HEK293 (cell line): ENCODE data around the gene PCAT6.

ENCODE experiments used
- CTCF ChIA-PET: fragments of 350-600 bp; formaldehyde crosslinking; extraction: SDS; loops from one replicate; lab custom pipeline; 2021; ENCODE audit warnings: antibody characterized with exemption; lab: Yijun Ruan, JAX
- POLR2A ChIA-PET: fragments of 300-600 bp; formaldehyde crosslinking; extraction: SDS; loops from one replicate; lab custom pipeline; 2020; ENCODE audit warnings: antibody characterized with exemption, inconsistent platforms; lab: Yijun Ruan, JAX
- H3K27ac ChIP-seq: fragments of 200-500 bp; sonication (Bioruptor generic); 2 replicates; pipeline ENCODE4 v1.5.1; 2014; ENCODE audit warnings: low read depth, low read length, control low read depth, inconsistent platforms; ENCODE audit errors: extremely low read depth
- H3K36me3 ChIP-seq, 2 experiments: fragments of 200-500 bp in 1 of 2; sonication (Bioruptor generic) in 1 of 2; 1 replicate in 1 of 2; 2 replicates in 1 of 2; pipeline ENCODE4 v1.5.1; 2014 to 2017; ENCODE audit warnings: inconsistent platforms in 2 of 2, low read length in 2 of 2; ENCODE audit not compliant: control insufficient read depth in 2 of 2, insufficient read depth in 1 of 2
- H3K4me1 ChIP-seq: fragments of 200-500 bp; sonication (Bioruptor generic); 2 replicates; pipeline ENCODE4 v1.5.1; 2014; ENCODE audit warnings: mild to moderate bottlenecking, low read length, inconsistent platforms; ENCODE audit not compliant: control insufficient read depth, insufficient read depth
- H3K4me3 ChIP-seq: 2 replicates; pipeline ENCODE4 v1.5.1; 2011; ENCODE audit warnings: low read depth, mild to moderate bottlenecking, control low read depth, low read length, moderate library complexity
- H3K9me3 ChIP-seq: fragments of 200-500 bp; sonication (Bioruptor generic); 2 replicates; pipeline ENCODE4 v1.5.1; 2014; ENCODE audit warnings: low read depth, low read length, inconsistent platforms; ENCODE audit not compliant: control insufficient read depth, insufficient read depth
- FEZF1 ChIP-seq: fragments of 450-650 bp; formaldehyde crosslinking; IDR thresholded peaks from 2 replicates; pipeline ENCODE4 v1.5.1; 2016; ENCODE audit warnings: missing biosample characterization, missing genetic modification characterization
- HOXC10 ChIP-seq: sonication (generic); formaldehyde crosslinking; IDR thresholded peaks from 2 replicates; pipeline ENCODE4 v1.8.1; 2023; ENCODE audit warnings: mild to moderate bottlenecking, missing genetic modification reagents
- INSM2 ChIP-seq: fragments of 450-650 bp; formaldehyde crosslinking; IDR thresholded peaks from 2 replicates; pipeline ENCODE4 v1.5.1; 2016; ENCODE audit warnings: missing biosample characterization, missing genetic modification characterization
- PRDM1 ChIP-seq: fragments of 450-650 bp; formaldehyde crosslinking; IDR thresholded peaks from 2 replicates; pipeline ENCODE4; 2016; ENCODE audit warnings: missing biosample characterization, missing genetic modification characterization
- ZBTB26 ChIP-seq: fragments of 450-650 bp; formaldehyde crosslinking; optimal IDR thresholded peaks from 2 replicates; pipeline ENCODE3; 2016; ENCODE audit warnings: missing biosample characterization, mild to moderate bottlenecking, missing genetic modification characterization
- ZBTB44 ChIP-seq: fragments of 450-650 bp; IDR thresholded peaks from 2 replicates; pipeline ENCODE4 v1.5.1; 2018; ENCODE audit warnings: missing biosample characterization, mild to moderate bottlenecking, missing genetic modification characterization
- ZBTB49 ChIP-seq: fragments of 450-650 bp; formaldehyde crosslinking; IDR thresholded peaks from 2 replicates; pipeline ENCODE4 v1.5.1; 2016; ENCODE audit warnings: missing biosample characterization, missing genetic modification characterization, low read depth
- ZBTB7A ChIP-seq: fragments of 450-650 bp; formaldehyde crosslinking; IDR thresholded peaks from 2 replicates; pipeline ENCODE4 v1.5.1; 2016; ENCODE audit warnings: low read depth, missing biosample characterization, missing genetic modification characterization
- ZEB2 ChIP-seq: fragments of 450-650 bp; formaldehyde crosslinking; IDR thresholded peaks from 2 replicates; pipeline ENCODE4 v1.5.1; 2016; ENCODE audit warnings: missing biosample characterization, missing genetic modification characterization
- ZFHX2 ChIP-seq: fragments of 450-650 bp; formaldehyde crosslinking; conservative IDR thresholded peaks from 2 replicates; pipeline ENCODE4 v1.5.1; 2016; ENCODE audit warnings: missing biosample characterization, missing genetic modification characterization
- ZNF391 ChIP-seq: fragments of 450-650 bp; formaldehyde crosslinking; IDR thresholded peaks from 2 replicates; pipeline ENCODE4 v1.5.1; 2016; ENCODE audit warnings: low read depth, missing biosample characterization, missing genetic modification characterization, borderline replicate concordance
- ZNF423 ChIP-seq: fragments of 450-650 bp; formaldehyde crosslinking; IDR thresholded peaks from 2 replicates; pipeline ENCODE4 v1.5.1; 2016; ENCODE audit warnings: missing biosample characterization, missing genetic modification characterization
- ZNF596 ChIP-seq: fragments of 450-650 bp; IDR thresholded peaks from 2 replicates; pipeline ENCODE4 v1.5.0; 2018; ENCODE audit warnings: missing biosample characterization, mild to moderate bottlenecking, missing genetic modification characterization, moderate library complexity
- ZNF701 ChIP-seq: fragments of 450-650 bp; formaldehyde crosslinking; IDR thresholded peaks from 2 replicates; pipeline ENCODE4 v1.5.1; 2016; ENCODE audit warnings: missing biosample characterization, missing genetic modification characterization

PCAT6 gene

GRCh38 chr1:202834771-202835547 is 24.2 kb downstream of the PCAT6 start:
- Histone ChIP-seq H3K27ac (no peak overlapping the region), H3K36me3 (no peaks in the 10 kb centered on the region), H3K4me3 (no peak overlapping the region), H3K4me1 (no peaks in the 10 kb centered on the region), H3K9me3 (no peaks in the 10 kb centered on the region)
- CTCF ChIA-PET, result interaction anchor here (0.6 to 0.9 kb wide), 3 partner anchors 10 to 1463 kb away, joined by 3 to 4 read pairs (median 3); no protein-coding TSS in a partner anchor
- TF ChIP-seq ZNF596 (tag by site-specific recombination) (no peak), ZNF701 (tag by site-specific recombination) (no peak), HOXC10 (no peak), ZBTB49 (tag by site-specific recombination) (no peak), ZNF391 (tag by site-specific recombination) (no peak), FEZF1 (tag by site-specific recombination) (no peak), ZEB2 (tag by site-specific recombination) (no peak), ZBTB7A (tag by site-specific recombination) (no peak), ZBTB26 (tag by site-specific recombination) (no peak), ZNF423 (tag by site-specific recombination) (no peak)
- POLR2A ChIA-PET, result no interaction called here

- Histone ChIP-seq H3K4me1 (no peaks in the 10 kb centered on the region), H3K4me3 (no peak overlapping the region), H3K9me3 (no peaks in the 10 kb centered on the region), H3K27ac (no peak overlapping the region), H3K36me3 (no peaks in the 10 kb centered on the region)
- ChIA-PET POLR2A (no interaction called here), CTCF (no interaction called here)
- TF ChIP-seq ZFHX2 (tag by site-specific recombination) (peak; percentile 14; the same call in 1 of the 2 replicates), INSM2 (tag by site-specific recombination) (no peak), PRDM1 (tag by site-specific recombination) (no peak), ZNF596 (tag by site-specific recombination) (no peak), ZBTB44 (tag by site-specific recombination) (no peak)
Measured at GRCh38 chr1:202835548-202836072, 24.9 kb downstream of the PCAT6 start.
